HFF-Myc (cell line): ENCODE results near the gene TPP2.

Experiments used
- DNase-seq: peaks from one replicate; pipeline ENCODE4 v3.0.0-alpha.2; 2011; ENCODE audit warnings: low read depth; ENCODE audit errors: extremely low read depth
- H3K4me3 ChIP-seq: replicated peaks from 2 replicates; pipeline ENCODE4 v1.5.1; 2011; ENCODE audit warnings: low read depth, mild to moderate bottlenecking, control low read depth, low read length
- CTCF ChIP-seq: IDR thresholded peaks from 2 replicates; pipeline ENCODE4 v1.5.1; 2012; ENCODE audit warnings: mild to moderate bottlenecking, low read depth, low read length, control low read depth; ENCODE audit errors: missing control alignments

Gene TPP2

GRCh38 chr13:102683637-102684036 is 86.9 kb downstream of the TPP2 start:
- H3K4me3 ChIP-seq = no peak overlapping the region
- DNase-seq = no peak
- TF ChIP-seq CTCF = no peak

- DNase-seq = no peak
- TF ChIP-seq CTCF = no peak
- H3K4me3 ChIP-seq = no peak overlapping the region
Measured at GRCh38 chr13:102686024-102686423, 89.2 kb downstream of the TPP2 start.

- DNase-seq = no peak
- TF ChIP-seq CTCF = no peak
- H3K4me3 ChIP-seq = no peak overlapping the region
Measured at GRCh38 chr13:102687520-102687919, 90.7 kb downstream of the TPP2 start.

GRCh38 chr13:102688306-102688973 is 91.7 kb downstream of the TPP2 start:
- no peak for DNase-seq
- no peak for TF ChIP-seq CTCF
- H3K4me3 ChIP-seq = no peak overlapping the region

GRCh38 chr13:102690883-102691282 is 94.1 kb downstream of the TPP2 start:
- no peak overlapping the region for H3K4me3 ChIP-seq
- no peak for DNase-seq
- TF ChIP-seq CTCF = no peak

- DNase-seq = no peak
- no peak for TF ChIP-seq CTCF
- H3K4me3 ChIP-seq = no peak overlapping the region
Measured at GRCh38 chr13:102692491-102692826, 95.7 kb downstream of the TPP2 start.

GRCh38 chr13:102693250-102693649 is 96.5 kb downstream of the TPP2 start:
- no peak for DNase-seq
- no peak overlapping the region for H3K4me3 ChIP-seq
- no peak for TF ChIP-seq CTCF
